ENCODE results near the gene CCR8.
A peak's percentile ranks its signal among the peaks of the same experiment; 100 is the strongest.
"Not testable (repeated sequence)": the region's sequence is repeated elsewhere in the genome, so short reads cannot be mapped to it uniquely, and the experiment has no call there.

The CCR8 gene

GRCh38 chr3:39349080-39349479 lies 19.6 kb downstream of the CCR8 start:
- DNase-seq (ENCODE audit: low spot score) = no peak

- no peak for DNase-seq (ENCODE audit: low spot score)
These were observed 21.2 kb downstream of the CCR8 start for GRCh38 chr3:39350714-39351113.

- DNase-seq (ENCODE audit: low spot score) = not testable (repeated sequence)
These were observed 21.6 kb downstream of the CCR8 start for GRCh38 chr3:39351134-39351533.

GRCh38 chr3:39353168-39353927 lies 23.8 kb downstream of the CCR8 start:
- not testable (repeated sequence) for DNase-seq (ENCODE audit: low spot score)

GRCh38 chr3:39358333-39358732 lies 28.8 kb downstream of the CCR8 start:
- DNase-seq (ENCODE audit: low spot score) = no peak

- DNase-seq (ENCODE audit: low spot score) = no peak
These were observed 31.9 kb downstream of the CCR8 start for GRCh38 chr3:39361252-39361927.

GRCh38 chr3:39362192-39362591 lies 32.7 kb downstream of the CCR8 start:
- no peak for DNase-seq (ENCODE audit: low spot score)

GRCh38 chr3:39362812-39363211 lies 33.3 kb downstream of the CCR8 start:
- DNase-seq (ENCODE audit: low spot score) = no peak

GRCh38 chr3:39370450-39370849 lies 40.9 kb downstream of the CCR8 start:
- not testable (repeated sequence) for DNase-seq (ENCODE audit: low spot score)

GRCh38 chr3:39372833-39373232 lies 43.3 kb downstream of the CCR8 start:
- DNase-seq (ENCODE audit: low spot score) = no peak

GRCh38 chr3:39376959-39377634 lies 47.6 kb downstream of the CCR8 start:
- DNase-seq (ENCODE audit: low spot score) = no peak

GRCh38 chr3:39378088-39378487 lies 48.6 kb downstream of the CCR8 start:
- peak; percentile 44 for DNase-seq (ENCODE audit: low spot score)

GRCh38 chr3:39378957-39379777 lies 49.7 kb downstream of the CCR8 start:
- DNase-seq (ENCODE audit: low spot score) = no peak

GRCh38 chr3:39379778-39380155 lies 50.3 kb downstream of the CCR8 start:
- DNase-seq (ENCODE audit: low spot score) = no peak

- no peak for DNase-seq (ENCODE audit: low spot score)
These were observed 51.9 kb downstream of the CCR8 start for GRCh38 chr3:39381432-39381831.

Measured in SK-N-DZ (cell line).